PC-3 (cell line): ENCODE data around the gene EMILIN2.

ENCODE experiments used
- CTCF ChIP-seq: fragments of 300-600 bp; sonication (generic); conservative IDR thresholded peaks from 2 replicates; pipeline ENCODE4 v1.5.1; 2017; ENCODE audit warnings: antibody characterized with exemption, low read depth, mild to moderate bottlenecking, low read length
- EZH2 ChIP-seq: fragments of 300-600 bp; sonication (generic); IDR thresholded peaks from one replicate; pipeline ENCODE4 v1.6.1; 2017; ENCODE audit warnings: antibody characterized with exemption, mild to moderate bottlenecking, low read length; ENCODE audit not compliant: unreplicated experiment

- no peak for TF ChIP-seq CTCF
- TF ChIP-seq EZH2 = no peak
These were observed 48.1 kb downstream of the EMILIN2 start for GRCh38 chr18:2894841-2895370.
